NCI-H526 treated with DMSO at 0.1 percent for 48 hours (cell line): ENCODE measurements around the gene LIPK.

Experiments used
- DNase-seq: peaks from one replicate; lab custom pipeline; 2025; lab: John Stamatoyannopoulos, UW

The LIPK gene

GRCh38 chr10:88786032-88786770 is 80.2 kb downstream of the LIPK start:
- no peak for DNase-seq

GRCh38 chr10:88787463-88787862 is 81.4 kb downstream of the LIPK start:
- DNase-seq, result no peak

GRCh38 chr10:88788924-88789323 is 82.9 kb downstream of the LIPK start:
- DNase-seq, result no peak

- DNase-seq, result no peak
These were observed 85.9 kb downstream of the LIPK start for GRCh38 chr10:88791924-88792323.

GRCh38 chr10:88792661-88793060 is 86.6 kb downstream of the LIPK start:
- no peak for DNase-seq

- no peak for DNase-seq
These were observed 87.8 kb downstream of the LIPK start for GRCh38 chr10:88793712-88794299.

- DNase-seq, result no peak
These were observed 88.7 kb downstream of the LIPK start for GRCh38 chr10:88794731-88795130.

- DNase-seq, result no peak
These were observed 94.4 kb downstream of the LIPK start for GRCh38 chr10:88800152-88801125.
